ENCODE measurements around the gene FLRT2. TPM values are rescaled to one million over a fixed set of nuclear protein-coding genes. Genes with fewer than 3 reads are reported as not detected.

FLRT2 gene
- total RNA-seq, 1 experiment from 2014 or later: 0.17 TPM

DNA sequence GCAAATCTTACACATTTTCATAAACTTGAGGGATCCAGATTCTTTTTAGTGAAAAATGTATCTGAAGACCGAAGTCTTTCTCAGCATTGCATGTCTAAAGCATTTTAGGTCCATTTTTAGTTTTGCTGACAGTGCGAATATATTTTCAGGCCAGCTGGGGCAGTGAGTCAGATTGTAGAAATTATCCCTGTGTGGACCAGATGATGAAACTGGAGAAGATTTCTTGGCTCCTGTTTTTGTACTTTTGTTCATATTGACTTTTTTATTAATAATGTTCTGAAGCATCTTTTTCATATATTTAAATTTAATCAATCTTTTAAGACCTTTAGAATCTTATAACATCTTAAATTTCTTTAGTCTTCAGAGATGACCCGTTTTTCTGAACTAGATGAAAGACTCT is 173.1 kb downstream of the FLRT2 start:
- no peaks in the 10 kb centered on the region for H3K27me3 ChIP-seq (ENCODE audit: insufficient read depth, low read length)
- no peaks in the 10 kb centered on the region for H3K4me1 ChIP-seq (ENCODE audit: control insufficient read depth in 1 of 2, insufficient read depth in 2 of 2, low read length in 2 of 2)
- no peak overlapping the region for H3K4me2 ChIP-seq (ENCODE audit: low read length)
- no peaks in the 10 kb centered on the region for H3K79me2 ChIP-seq (ENCODE audit: insufficient read depth, low read length)
- no peak for DNase-seq (ENCODE audit: low read depth, low spot score)
- ATAC-seq: no peak
- intact Hi-C loops (cut with micrococcal nuclease): no loop called here
- no TSS peak for BruUV-seq (replicated peaks)
- CTCF ChIA-PET: no interaction called here
- POLR2A ChIA-PET: no interaction called here
- no peak overlapping the region for H3K4me3 ChIP-seq (replicated peaks in 1 of 2; ENCODE audit: low read depth in 1 of 2, low read length in 2 of 2)
- H3K9ac ChIP-seq (ENCODE audit: low read length): no peak overlapping the region
- no peaks in the 10 kb centered on the region for H3K36me3 ChIP-seq (ENCODE audit: control insufficient read depth in 1 of 2, insufficient read depth in 2 of 2, low read length in 2 of 2)
- TF ChIP-seq ELF1 (IDR thresholded peaks at IDR 0.05; ENCODE audit: borderline replicate concordance, low read depth) (no peak), SRF (IDR thresholded peaks at IDR 0.05; ENCODE audit: low read depth) (no peak), YY1 (IDR thresholded peaks at IDR 0.05; ENCODE audit: extremely low read depth, insufficient replicate concordance, low read depth, low read length) (no peak), RAD21 (IDR thresholded peaks at IDR 0.05; ENCODE audit: low read depth) (no peak), EZH2phosphoT487 (IDR thresholded peaks at IDR 0.05; ENCODE audit: borderline replicate concordance) (no peak), TCF7L2 (IDR thresholded peaks at IDR 0.05; ENCODE audit: borderline replicate concordance, extremely low read depth, insufficient read depth, insufficient read length) (no peak), REST (IDR thresholded peaks at IDR 0.05; ENCODE audit: low read depth) (no peak)
- TF ChIP-seq, protein P1, sequence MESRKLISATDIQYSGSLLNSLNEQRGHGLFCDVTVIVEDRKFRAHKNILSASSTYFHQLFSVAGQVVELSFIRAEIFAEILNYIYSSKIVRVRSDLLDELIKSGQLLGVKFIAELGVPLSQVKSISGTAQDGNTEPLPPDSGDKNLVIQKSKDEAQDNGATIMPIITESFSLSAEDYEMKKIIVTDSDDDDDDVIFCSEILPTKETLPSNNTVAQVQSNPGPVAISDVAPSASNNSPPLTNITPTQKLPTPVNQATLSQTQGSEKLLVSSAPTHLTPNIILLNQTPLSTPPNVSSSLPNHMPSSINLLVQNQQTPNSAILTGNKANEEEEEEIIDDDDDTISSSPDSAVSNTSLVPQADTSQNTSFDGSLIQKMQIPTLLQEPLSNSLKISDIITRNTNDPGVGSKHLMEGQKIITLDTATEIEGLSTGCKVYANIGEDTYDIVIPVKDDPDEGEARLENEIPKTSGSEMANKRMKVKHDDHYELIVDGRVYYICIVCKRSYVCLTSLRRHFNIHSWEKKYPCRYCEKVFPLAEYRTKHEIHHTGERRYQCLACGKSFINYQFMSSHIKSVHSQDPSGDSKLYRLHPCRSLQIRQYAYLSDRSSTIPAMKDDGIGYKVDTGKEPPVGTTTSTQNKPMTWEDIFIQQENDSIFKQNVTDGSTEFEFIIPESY (IDR thresholded peaks at IDR 0.05; ENCODE audit: extremely low read depth, insufficient replicate concordance, low read length): no peak
- TF ChIP-seq, protein P2, sequence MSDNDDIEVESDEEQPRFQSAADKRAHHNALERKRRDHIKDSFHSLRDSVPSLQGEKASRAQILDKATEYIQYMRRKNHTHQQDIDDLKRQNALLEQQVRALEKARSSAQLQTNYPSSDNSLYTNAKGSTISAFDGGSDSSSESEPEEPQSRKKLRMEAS (IDR thresholded peaks at IDR 0.05): no peak
- no peak overlapping the region for H3K27ac ChIP-seq (ENCODE audit: low read depth, low read length)
- H2AFZ ChIP-seq (ENCODE audit: low read depth, low read length, poor library complexity, severe bottlenecking): no peak overlapping the region
- peaks cover 0 to 18% of the 10 kb centered on the region in 2 experiments; a peak in 2 of 4 replicates for H3K9me3 ChIP-seq (ENCODE audit: control insufficient read depth in 1 of 2, insufficient read depth in 1 of 2, low read depth in 1 of 2, low read length in 2 of 2)
- H3K9me2 ChIP-seq (ENCODE audit: insufficient read depth): no peaks in the 10 kb centered on the region
- H4K20me1 ChIP-seq (ENCODE audit: insufficient read depth): no peaks in the 10 kb centered on the region
- RAD21 ChIA-PET (ENCODE audit: low non-redundant PET in 1 of 2, low total read pairs in 2 of 2, uncharacterized antibody in 2 of 2, unreplicated experiment in 2 of 2): no interaction called here

Data from HCT116 (cell line).